NCI-H1092 treated with DMSO at 0.1 percent for 48 hours (cell line): ENCODE data around the gene ST6GALNAC6.

ENCODE experiments used
- DNase-seq: peaks from one replicate; lab custom pipeline; 2025; lab: John Stamatoyannopoulos, UW

ST6GALNAC6 gene

DNA sequence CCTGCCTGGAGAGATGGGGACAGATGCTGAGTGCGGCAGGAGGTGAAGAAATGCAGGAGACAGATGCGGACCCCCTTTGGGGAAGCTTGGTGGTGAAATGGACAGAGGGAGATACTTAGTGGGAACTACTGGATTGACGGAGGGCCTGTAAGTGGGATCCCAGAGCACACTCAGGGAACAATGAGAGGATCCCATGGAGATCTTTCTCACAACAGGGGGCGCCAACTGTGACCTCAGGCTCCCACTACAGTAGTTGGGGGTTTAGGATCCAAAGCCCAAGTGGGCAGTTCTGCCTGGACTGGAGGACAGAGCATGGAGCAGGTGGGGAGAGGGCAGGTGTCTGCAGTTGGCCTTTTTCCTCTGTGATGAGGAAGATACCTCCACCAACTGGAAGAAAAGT, 34.8 kb upstream of the ST6GALNAC6 start:
- no peak for DNase-seq

DNA sequence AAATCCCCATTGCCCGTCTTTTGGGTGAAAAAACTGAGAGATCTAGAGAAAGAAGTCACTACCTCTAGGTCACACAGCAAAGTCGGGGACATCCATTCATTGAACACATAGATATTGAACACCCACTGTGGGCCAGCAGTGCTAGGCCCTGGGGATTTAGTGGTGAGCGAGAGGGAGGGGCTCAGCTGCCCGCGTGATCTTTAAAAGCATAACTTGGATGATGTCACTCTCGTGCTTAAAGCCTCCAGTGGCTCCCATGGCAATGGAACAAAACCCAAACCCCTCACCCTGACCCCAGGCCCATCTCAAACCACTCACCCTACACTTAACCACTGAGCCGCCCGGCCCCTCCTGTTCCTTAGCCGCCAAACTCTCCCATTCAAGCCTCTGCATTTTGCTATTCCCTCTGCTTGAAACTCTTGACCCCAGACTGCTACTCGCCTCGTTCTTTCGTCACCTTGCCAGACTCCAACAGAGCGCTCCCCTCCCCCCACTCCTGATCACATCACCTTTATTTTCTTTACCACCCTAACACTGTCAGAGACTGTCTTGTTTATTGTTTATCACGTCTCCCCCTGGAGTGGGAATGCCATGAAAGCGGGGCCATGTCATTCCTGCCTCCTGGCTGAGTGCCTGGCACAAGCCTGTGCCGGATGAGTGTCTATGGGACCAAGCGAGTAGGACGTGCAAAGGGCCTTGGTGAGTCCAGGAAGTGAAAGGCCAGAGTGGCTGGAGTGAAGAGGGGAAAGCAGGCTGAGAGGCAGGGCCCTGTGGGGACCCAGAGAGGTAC, 31.9 kb upstream of the ST6GALNAC6 start:
- DNase-seq, result no peak

DNA sequence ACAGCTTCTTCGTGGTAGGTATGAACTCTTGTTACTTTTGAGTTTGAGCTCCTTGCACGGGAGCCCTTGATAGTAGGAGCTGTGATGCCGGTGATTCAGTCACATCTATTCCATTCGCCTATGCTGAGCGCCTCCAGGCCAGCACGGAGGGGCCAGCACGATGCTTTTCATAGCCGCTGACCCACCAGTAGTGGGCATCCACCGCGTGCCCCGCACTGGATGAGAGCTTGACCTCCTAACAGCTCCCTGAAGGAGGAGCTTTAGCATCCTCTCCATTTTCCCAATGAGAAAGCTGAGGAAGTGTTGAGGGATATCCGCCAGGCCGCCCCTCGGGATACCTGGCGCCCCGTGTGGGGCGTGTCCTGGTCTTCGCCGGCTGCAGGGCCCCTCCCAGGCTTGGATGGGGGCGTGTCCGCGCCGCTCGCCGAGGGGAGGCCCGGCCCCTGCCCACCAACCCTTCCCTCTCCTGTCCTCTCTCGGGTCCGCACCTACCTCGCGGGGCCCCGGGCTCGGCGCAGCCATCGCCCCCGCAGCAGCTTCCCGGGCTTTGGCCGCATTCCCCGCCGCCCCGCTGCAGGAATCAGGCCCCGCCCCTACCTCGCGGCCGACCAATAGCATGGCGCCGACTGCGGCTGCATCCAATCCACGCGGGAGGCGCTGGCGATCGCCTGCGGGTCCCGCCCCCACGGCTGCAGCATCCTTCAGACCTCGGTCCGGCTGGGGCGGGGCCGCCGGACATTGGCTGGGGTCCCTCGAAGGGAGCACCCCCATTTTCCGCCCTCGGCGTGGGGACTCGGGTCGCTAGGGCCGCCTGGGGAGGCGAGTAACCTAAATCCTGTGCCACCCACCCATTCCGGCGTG, 31.1 kb upstream of the ST6GALNAC6 start, which contains the start of gene PIP5KL1:
Gene PIP5KL1, minus strand, starts transcription at position 547 of the 861 bp plus-strand sequence. Its CDS starts 25 bp downstream, at position 522.
- peak; percentile 59 for DNase-seq

DNA sequence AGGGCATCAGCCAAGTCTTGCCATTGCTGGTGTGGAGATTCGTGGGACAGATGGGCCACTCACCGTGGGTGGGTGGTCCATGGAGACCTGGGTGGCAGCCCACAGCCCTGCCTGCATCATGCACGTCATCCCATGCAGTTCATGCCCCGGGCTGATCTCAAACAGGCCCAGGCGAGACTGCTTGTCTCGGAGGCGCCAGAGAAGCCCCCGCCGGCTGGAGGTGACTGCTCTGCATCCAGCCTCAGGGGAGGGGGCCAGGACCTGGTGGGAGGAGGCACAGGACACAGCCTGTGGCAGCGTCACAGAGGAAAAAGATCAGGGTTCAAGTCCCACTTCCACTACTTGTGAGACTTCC, 30.2 kb upstream of the ST6GALNAC6 start:
- no peak for DNase-seq

DNA sequence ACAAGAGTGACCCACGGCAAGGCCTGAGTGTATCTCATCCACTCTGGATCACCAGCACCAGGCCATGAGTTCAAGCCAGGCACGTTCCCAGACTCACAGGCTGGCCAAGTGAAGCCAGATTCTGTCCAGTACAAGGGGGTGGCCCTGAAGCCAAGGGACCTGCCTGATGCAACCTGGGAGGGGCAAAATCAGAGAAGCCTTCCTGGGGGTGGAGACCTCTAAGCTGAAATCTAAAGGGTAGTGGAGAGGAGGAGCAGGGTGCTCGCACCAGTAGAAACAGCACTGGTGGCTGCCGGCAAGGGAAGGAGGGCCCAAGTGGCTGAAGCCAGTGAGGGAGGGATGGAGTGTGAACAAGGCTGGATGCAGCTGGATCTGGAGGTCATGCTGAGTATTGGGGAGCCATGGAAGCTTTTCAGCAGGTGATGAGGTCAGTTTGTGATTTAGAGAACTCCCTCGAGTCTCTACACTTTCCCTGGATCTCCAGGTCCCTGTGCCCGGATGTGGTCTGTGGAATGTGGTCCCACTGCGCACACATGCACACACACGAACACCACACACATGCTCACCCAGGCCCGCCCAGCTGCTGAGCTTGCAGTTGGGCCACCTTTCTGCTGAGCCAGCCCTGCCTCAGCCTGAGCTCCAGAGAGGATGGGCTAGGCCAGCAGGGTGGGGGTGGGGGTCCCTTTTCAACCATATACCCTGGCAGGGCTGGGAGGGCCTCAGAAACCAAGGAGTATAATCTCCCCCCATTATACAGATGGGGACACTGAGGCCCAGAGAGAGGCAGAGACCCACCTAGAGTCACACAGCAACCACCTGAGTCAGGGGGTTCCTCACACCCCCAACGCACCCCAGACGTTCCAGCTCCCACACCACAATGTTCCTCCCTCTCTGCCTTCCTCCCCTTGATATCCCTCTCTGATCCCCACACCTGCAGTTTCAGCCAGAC, 29.5 kb upstream of the ST6GALNAC6 start:
- DNase-seq, result no peak

DNA sequence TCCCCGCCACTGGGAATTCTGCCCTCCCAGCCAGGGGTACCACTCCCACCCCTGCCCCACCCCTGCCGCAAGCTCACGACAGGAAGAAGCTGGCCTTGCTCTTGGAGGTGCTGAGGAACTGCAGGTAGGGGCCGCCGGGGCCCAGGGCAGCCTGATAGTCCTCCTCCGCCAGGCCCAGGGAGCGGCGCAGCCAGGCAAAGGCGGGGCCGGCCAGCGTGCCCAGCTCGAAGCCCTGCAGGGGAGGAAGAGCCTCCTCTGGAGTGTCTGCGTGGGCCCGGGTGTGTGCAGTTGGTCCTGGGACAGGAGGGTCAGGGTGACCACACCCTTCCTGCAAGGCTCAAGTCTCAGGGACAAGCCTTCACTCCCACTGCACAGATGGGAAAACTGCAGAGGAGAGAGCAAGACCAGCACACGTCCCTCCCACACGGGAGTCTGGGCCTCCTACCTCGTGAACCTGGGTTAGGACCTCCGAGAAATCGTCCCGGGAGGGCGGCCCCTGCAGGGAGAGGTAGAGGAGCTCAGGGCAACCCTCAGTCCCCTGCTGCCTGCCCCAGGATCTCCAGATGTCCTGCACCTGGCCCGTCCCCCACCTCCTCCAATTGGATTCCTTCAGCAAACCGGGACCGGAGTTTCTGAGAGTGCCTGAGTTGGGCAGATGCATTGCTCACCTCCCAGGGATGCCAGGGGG, 28.7 kb upstream of the ST6GALNAC6 start:
- DNase-seq, result no peak

DNA sequence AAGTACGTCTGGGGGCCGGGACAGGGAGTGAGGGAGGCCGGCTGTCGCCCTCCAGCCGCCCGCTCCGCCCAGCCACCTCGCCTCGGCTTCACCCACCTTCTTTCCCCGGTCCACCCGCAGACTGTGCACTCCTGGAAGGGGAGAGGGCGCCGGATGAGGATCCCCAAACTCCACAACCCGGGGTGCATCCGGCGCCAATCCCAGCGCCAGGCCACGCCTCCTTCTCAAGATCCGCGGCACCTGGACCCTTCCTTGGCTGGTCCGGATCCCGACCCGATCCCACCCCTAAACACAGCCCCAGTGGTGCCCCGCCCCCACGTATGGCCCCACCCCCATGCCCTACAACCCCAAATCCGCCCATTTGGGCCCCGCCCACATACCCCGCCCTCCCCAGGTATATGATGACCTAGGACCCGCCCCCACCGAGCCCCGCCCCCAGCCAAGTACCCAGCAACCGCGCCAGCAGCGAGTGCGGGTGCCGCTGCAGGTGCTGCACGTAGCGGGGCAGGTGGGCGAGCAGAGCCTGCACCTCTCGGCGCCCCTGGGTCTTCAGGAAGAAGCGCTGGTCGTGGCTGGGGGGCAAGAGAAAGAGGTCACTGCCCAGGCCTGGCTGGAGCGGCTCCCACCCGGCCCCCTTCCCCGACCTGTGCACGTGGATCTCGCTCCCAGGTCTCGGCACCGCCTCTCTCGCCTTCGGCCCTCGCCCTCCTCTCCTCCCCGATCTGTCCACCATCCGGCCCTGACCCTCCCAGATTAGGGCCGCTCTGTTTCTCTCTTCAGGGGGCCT, 28.0 kb upstream of the ST6GALNAC6 start:
- no peak for DNase-seq

DNA sequence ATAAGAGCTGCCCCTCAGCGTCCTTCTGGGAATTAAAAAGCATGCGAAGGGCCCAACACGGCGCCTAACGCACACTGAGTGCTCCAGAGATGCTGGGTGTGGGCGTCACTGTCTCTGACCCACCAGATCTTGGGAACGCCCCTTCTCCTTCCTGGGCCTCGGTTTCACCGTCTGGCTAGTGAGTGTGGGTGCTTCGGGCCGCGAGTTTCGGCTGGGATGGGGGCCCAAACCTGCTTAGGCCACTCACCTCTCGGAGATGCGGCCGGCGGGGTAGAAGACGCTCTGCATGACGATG, 27.4 kb upstream of the ST6GALNAC6 start:
- DNase-seq, result no peak

DNA sequence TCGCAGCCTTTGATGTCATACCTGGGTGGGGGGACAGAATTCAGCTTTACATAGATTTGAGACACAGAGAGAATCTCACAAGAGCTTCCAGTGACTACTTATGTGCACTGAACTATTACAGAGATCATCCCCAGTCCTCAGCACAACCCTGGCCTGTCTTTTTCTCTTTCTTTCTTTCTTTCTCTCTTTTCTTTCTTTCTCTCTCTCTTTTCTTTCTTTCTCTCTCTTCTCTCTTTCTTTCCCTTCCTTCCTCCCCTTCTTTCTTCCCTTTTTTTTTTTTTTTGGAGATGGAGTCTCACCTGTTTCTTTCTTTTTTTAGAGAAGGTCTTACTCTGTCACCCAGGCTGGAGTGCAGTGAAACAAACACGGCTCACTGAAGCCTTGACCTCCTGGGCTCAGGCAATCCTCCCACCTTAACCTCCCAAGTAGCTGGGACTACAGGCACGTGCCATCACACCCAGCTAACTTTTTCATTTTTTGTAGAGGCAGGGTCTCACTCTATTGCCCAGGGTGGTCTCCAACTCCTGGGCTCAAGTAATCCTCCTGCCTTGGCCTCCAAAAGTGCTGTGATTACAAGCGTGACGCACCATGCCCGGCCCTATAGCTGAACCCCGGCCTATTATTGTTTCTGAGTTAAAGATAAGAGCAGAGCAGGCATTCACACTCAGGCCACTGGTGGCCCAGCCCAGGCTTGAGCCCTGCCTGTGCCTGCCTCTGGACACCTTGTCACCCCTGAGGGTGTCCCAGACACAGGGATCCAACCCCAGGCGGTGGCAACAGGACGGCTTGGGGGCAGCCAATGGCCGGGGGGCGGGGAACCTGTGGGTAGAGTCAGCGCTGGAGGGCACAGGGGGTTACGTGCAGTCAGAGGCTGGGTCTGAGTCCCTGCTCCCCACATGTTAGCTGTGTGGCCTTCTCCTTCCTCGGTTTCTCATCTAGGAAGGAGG, 26.8 kb upstream of the ST6GALNAC6 start:
- no peak for DNase-seq

DNA sequence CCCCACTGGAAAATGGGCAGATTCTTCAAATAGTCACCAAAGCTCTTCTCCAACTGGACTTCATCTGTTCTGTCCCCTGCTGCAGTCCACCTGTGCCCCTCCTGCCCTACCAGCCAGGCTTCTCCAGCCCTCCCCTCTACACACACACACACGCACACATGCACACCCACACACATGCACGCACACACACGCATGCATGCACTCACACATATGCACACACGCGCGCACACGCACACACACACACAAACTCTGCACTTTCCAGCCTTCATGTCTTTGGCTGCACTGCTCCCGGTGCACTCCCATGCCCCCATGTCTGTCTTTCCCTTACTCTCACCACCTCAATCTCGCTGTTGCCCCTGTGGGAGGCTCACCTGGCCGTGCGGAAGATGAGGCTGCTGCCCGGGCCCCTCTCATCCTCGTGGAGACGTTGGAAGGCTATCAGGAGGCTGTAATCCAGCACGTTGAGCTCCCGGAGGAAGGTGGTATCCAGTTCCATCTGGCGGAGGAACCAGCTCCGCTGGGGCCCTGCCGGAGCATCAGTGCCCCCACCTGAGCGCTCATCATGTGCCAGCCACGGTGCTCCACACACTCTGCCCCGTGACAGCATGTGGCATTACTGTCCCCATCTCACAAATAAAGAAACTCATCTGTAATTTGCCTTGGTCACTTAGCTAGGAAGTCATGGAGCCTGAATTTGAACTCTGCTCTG, 25.5 kb upstream of the ST6GALNAC6 start:
- DNase-seq, result no peak

DNA sequence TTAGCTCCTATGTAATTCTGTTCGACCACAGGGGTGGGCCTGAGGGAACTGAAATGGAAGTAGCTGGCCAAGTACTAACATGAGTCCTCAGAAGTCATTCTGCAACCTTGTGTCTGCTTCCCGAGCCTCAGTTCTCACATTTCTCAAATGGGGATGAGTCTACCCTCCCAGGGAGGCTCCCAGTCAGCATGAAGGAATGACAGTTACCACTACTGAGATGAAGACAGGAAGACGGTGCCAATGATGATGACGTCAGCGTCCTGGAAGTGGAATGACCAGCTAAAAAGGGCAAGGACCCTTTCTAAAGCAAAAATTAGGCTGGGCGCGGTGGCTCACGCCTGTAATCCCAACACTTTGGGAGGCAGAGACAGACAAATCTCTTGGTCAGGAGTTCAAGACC, 24.4 kb upstream of the ST6GALNAC6 start:
- no peak for DNase-seq

DNA sequence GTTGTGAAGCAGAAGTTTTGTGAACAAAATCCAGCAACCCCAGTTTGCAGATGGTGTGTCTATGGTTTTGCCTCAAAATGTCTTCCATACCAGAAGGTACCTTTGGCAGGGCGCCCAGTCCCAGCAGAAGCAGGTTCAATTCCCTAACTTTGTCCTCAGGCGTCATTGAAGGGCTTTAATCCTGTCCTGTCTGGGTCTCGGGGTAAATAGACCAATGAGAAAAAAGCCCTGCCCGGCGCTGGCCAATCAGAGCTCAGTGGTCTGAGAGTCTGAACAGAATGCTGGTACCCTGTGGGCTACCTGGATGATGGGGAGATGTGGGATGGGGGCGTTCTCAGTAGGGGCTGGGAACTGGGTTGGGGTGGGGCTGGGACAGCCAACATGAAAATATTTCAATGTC, 23.6 kb upstream of the ST6GALNAC6 start:
- DNase-seq, result no peak

DNA sequence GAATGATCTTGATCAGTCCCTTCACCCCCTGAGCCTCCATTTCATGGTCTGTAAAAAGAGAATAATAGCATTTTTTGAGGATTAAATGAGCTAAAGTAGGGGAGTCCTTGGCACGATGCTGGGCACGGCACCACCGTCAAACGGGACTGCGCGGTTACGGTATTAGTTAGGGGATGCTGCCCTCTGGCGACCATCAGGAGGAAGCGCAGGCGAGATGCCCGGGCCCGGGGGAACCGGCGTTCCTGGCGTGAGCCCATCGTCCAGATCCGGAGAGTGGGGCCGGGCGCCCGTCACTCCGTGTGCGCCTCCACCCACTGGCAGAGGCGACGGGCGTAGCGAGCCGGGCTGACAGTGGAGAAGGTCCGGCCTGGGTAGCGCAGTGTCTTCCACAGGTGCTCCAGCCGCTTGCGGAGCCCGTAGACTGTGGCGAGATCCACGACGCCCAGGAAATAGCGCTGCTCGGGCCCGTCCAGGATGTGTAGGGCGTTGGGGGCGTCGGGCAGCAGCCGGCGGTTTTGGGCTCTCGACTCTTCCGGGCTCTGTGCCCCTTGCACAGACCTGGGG, 22.2 kb upstream of the ST6GALNAC6 start:
- peak; percentile 42 for DNase-seq

DNA sequence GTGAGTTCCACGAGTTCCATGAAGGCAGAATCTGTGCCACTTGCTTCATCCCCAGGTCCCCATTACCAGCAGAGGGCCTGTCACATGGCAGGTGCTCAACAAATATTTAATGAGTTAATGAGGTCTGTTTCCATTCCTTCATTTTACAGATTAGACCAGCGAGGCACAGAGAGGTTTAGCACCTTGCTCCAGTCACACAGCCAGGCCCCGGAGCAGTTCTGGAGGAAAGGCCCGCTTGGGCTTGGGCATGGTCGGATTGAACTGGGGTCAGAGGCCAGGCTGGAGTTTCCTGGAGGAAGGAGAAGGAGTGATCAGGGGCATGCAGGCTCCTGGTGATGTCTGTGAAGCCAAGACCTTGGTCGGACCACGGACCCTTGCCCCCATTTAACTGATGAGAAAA, 21.4 kb upstream of the ST6GALNAC6 start:
- no peak for DNase-seq

DNA sequence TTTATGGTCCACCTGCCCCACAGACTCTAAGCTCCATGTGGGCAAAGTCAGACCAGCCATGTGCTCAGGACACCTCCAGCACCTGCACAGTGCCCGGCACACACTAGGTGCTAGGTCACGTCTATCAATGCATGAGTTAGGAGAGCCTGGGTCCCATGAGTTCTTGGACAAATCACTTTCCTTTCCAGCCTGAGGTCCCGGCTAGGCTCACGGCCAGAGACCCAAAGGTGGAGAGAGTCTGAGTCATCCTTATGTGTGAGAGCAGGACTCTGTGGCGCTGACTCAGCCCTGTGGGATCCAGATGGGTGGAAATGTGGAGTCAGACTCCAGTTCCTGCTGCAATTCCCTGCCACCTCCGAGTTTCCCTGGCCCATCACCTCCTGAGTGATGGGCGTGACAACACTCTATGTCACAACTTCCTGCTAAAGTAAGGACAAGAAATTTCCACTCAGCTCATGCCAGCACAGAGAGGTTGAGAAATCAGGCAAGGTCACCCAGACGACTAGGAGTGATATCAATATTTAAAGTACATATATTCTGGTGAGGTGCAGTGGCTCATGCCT, 19.9 kb upstream of the ST6GALNAC6 start:
- DNase-seq, result no peak

DNA sequence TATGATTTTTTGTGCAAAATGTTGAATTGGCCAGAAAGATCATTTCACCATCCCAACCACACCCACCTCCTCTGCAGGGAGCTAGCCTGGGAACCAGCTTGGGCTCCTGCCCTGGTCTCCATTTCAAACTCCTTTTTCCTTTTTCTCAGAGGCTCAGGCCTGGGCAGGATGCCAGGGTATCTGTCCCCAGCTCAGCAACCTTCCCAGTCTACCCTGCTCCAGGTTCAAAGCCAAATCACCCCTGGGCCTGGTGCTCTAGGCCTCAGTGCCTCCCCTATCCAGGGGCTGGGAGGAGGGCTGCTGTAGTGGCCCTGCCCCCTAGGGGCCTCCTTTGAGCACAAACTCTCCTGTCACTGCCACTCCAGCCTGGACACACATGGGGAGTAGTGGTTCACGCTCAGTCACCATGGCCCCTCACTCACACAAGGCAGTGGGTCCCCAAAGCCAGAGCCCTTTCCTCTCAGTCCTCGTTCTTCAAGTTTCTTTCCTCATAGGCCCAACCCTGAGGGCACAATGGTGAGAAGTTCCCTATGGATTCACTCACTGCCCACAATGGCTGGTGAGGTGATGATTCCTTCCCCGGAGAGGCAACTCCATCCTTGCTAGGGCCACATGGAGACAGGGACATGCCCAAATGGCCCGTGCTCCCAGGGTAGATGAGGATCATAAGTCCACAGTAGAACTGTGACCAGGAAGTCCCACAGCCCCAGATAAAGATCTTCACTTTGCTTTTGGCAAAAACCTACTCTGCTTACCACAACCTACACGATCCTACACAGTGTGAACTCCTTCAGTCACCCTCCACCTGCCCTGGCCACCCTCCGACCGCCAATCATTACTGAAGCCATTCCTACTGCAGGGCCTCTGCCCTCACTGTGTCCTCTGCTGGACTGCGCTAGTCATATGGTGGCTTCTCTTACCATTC, 19.0 kb upstream of the ST6GALNAC6 start:
- DNase-seq, result no peak

DNA sequence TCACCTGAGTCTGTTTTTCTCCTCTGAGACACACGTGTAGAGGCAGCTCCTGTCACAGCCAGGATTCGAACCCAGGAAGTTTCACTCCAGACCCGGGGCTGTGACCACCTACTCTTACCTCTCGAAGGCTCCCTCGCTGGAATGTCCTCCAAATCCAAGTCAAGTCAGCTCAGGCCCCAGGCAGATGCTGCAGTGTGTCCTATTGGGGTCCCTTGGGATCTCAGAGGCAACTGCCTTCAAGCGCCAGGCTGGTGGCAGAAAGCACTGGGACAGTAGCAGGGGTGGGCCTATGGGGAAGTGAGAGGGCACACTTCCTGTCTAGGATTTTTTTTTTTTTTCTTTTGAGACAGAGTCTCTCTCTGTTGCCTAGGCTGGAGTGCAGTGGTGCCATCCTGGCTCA, 18.2 kb upstream of the ST6GALNAC6 start:
- no peak for DNase-seq
